Measurements from ENCODE around the gene HSFX3.
A peak's percentile ranks its signal among the peaks of the same experiment; 100 is the strongest.
"Not testable (repeated sequence)": the region's sequence is repeated elsewhere in the genome, so short reads cannot be mapped to it uniquely, and the experiment has no call there.

The HSFX3 gene

GRCh38 chrX:149541521-149542047 lies 8.1 kb downstream of the HSFX3 start:
- DNase-seq, result no peak

GRCh38 chrX:149540621-149541520 lies 8.9 kb downstream of the HSFX3 start, which contains the start of gene EOLA1:
TSS of gene EOLA1 (plus strand) at chrX:149541012. CDS start at chrX:149545631, 4,619 bp downstream.
- DNase-seq, result peak; percentile 62 to 82 (median 78)

DNA sequence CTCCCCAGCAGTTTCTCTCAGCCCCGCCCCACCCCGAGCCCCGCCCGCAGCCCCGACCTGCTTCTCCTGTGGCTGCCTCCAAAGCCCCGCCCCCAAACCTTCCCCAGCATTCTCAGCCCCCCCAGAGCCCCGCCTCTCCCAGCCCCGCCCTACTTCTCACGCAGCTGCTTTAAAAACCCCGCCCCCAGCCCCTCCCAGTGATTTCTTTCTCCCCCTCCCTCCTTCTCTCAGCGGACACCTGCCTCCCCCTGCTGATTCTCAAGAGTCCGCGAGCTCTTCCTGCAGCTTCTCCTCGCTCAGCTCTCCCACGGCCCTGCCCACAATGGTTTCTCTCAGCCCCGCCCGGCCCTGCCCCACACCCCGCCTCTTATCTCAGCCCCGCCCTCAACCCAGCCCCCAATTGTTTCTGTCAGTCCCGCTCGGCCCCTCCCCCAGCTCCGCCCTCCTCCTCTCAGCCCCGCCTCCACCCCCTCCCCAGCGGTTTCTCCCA lies 9.5 kb downstream of the HSFX3 start:
- DNase-seq, result peak; percentile 75 to 90 (median 84)

GRCh38 chrX:149539283-149540130 lies 10.2 kb downstream of the HSFX3 start:
- DNase-seq, result peak; percentile 38 to 70 (median 62)

GRCh38 chrX:149537474-149537873 lies 12.2 kb downstream of the HSFX3 start:
- not testable (repeated sequence) for DNase-seq

DNA sequence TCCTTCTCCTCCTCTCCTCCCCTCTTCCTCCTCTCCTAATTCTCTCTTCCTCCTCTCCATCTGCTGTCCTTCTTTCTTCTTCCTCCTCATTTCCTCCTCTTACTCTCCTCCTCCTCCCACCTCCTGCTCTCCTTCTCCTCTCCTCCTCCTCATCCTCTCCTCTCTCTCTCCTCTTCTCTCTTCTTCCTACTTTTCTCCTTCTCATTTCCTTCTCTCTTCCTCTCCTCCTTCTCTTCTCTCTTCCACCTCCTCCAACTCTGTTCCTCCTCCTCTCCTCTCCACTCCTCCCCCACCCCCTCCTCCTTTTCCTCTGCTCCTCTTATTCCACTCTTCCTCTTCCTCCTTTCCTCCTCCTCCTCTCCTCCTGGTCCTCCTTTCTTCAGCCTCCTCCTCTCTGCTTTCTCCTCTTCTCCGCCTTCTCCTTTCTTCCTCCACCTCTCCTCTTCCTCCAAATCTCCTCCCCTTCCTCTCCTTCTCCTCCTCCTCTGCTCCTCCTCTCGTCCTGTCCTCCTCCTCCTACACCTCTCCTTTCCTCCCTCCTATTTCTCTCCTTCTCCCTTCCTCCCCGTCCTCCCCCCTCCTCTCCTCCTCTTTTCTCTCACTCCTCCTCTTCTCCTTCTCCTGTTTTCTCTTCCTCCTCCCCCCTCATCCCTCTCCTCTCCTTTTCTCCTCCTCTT lies 14.7 kb downstream of the HSFX3 start:
- DNase-seq, result not testable (repeated sequence)

GRCh38 chrX:149533999-149534398 lies 15.7 kb downstream of the HSFX3 start:
- DNase-seq, result not testable (repeated sequence)

- not testable (repeated sequence) for DNase-seq
Measured at GRCh38 chrX:149532868-149533267, 16.9 kb downstream of the HSFX3 start.

- DNase-seq, result no peak
Measured at GRCh38 chrX:149531599-149531998, 18.1 kb downstream of the HSFX3 start.

DNA sequence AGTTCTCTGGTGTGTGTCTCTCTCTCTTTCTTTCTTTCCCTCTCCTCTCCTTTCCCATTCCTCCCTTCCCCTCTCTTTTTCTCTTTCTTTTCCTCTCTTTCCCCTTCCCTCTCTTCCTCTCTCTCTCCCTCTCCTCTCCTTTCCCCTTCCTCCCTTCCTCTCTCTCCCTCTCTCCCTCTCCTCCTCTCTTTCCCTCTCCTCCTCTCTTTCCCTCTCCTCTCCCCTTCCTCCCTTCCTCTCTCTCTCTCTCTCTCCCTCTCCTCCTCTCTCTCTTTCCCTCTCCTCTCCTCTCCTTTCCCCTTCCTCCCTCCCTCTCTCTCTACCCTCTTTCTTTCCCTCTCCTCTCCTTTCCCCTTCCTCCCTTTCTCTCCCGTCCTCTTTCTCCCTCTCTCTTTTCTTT lies 21.3 kb downstream of the HSFX3 start:
- no peak for DNase-seq

DNA sequence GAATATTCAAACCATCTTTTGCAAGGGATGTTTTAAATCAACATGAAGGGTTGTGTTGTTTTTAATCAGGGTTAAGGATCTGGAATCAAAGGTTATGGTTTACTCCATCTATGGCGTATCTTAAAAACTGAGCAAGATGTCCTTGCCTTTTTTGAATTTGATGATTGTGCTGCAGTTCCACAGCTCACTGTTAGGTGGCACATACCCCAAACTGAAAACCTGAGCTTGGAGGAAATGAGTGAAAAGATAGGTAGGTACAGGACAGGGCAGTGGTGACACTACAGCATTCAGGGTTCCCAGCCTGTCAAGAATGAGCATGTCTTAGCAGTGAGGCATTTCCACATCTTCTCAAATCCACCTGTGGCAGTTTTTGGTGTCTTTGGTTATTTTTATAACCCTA lies 22.0 kb downstream of the HSFX3 start:
- DNase-seq, result peak in 1 of 4 experiments; percentile 3

DNA sequence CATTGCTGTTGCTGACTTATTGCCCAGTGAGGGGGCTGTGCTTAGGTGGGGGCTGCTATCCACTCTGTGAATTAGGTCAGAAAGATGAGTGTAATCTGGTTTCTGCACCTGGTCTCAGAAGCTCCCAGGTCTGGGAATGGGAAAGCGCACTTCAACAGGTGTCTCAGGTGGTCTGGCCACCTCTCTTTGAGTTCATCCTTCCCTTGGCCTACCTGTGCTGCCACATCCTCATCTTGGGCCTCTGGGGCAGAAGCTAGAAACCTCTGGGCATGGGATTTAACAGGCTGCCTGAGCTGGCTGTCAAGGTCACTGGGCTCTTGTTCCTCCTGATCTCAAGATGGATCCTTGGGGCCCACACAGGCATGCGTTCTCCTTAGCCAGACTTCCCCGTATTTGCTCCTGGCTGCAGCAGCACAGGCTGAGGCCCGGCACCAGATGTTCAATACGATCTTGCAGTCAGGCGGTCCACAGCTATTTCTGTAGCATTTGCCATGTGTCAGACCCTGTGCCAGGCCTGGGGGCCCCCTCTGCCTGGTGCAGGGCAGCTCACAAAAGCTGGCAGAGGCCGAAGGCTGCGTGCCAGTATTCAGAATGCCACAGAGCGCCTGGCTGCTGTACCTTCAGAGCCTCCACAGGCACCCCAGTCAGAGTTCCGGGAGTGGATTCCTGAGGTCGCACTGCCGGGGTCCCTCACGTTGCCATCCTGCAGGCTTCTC lies 23.2 kb downstream of the HSFX3 start:
- DNase-seq, result not testable (repeated sequence)

GRCh38 chrX:149525903-149526302 lies 23.8 kb downstream of the HSFX3 start:
- not testable (repeated sequence) for DNase-seq

- peak in 3 of 4 experiments; percentile 12 to 41 (median 29) for DNase-seq
Measured at GRCh38 chrX:149525389-149525788, 24.3 kb downstream of the HSFX3 start.

- no peak for DNase-seq
Measured at GRCh38 chrX:149522916-149523315, 26.8 kb downstream of the HSFX3 start.

- DNase-seq, result no peak
Measured at GRCh38 chrX:149521438-149521837, 28.3 kb downstream of the HSFX3 start.

DNA sequence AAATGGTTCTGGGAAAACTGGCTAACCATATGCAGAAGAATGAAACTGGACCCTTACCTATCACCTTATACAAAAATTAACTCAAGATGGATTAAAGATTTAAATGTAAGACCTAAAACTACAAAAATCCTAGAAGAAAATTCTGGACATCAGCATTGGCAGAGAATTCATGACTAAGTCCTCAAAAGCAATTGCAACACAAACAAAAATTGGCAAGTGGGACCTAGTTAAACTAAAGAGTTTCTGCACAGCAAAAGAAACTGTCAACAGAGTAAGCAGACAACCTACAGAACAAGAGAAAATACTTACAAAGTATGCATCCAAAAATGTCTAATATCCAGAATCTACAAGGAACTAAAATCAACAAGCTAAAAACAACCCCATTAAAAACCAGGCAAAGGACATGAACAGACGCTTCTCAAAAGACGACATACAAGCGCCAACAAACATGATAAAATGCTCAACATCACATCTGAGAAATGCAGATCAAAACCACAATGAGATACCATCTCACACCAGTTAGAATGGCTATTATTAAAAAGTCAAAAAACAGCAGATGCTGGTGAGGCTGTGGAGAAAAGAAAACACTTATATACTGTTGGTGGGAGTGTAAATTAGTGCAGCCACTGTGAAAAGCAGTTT lies 29.0 kb downstream of the HSFX3 start:
- not testable (repeated sequence) for DNase-seq

DNA sequence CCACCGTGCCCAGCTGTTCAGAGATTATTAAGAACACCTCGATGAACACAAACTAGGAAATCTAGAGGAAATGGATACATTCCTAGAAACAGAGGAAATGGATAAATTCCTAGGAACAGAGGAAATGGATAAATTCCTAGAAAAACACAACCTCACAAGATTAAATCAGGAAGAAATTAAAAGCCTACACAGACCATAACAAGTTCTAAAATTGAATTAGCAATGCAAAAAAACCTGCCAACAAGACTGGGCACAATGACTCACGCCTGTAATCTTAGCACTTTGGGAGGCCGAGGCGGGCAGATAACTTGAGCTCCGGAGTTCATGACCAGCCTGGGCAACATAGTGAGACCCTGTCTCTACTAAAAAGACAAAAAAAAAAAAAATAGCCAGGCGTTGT lies 31.5 kb downstream of the HSFX3 start:
- DNase-seq, result no peak

- DNase-seq, result no peak
Measured at GRCh38 chrX:149517308-149517707, 32.4 kb downstream of the HSFX3 start.

- DNase-seq, result no peak
Measured at GRCh38 chrX:149516604-149517003, 33.1 kb downstream of the HSFX3 start.

DNA sequence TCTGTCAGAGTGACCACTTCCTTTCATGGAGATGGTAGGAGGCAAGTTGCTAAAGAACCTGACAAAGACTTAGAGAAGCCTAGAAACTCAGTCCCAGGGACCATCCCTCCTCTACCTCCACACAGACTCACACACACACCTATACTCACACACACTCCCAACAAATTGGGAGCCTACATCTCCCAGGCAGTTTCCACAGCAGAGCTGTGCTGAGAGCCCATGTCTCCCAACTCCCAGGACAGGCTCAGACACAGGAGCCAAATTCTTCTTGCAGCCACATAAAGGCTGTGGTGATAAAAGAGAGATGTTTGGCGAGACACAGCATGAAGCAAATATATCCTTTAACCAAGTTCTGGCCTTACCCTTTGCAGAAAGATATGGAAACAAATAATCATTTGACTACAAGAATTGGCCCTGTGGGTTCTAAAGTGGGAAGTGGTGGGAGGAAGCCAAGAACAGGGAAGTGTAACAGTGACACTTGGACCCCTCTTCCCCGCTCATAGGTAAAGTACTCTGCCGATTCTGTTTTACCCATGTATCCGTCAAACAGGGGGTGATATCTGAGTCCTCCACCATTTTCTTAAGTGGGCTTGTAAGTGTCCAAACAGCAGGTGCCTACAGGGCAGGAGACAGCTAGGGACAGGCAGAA lies 33.6 kb downstream of the HSFX3 start:
- no peak for DNase-seq
